NT2/D1 (cell line): ENCODE data around the gene ZNF469.

Experiments
- SUZ12 ChIP-seq: IDR thresholded peaks from 2 replicates; pipeline ENCODE4 v1.6.1; 2011; ENCODE audit not compliant: insufficient read length, insufficient read depth; ENCODE audit errors: extremely low read depth
- YY1 ChIP-seq: IDR thresholded peaks from 2 replicates; pipeline ENCODE4 v1.6.1; 2011; ENCODE audit not compliant: insufficient read length, insufficient read depth
- ZNF274 ChIP-seq: IDR thresholded peaks from 2 replicates; pipeline ENCODE4 v1.6.1; 2011; ENCODE audit warnings: mild to moderate bottlenecking, low read depth, low read length

- no peak for TF ChIP-seq YY1
- TF ChIP-seq ZNF274, result no peak
- TF ChIP-seq SUZ12, result no peak
These were observed 26.7 kb downstream of the ZNF469 start for GRCh38 chr16:88409296-88410065.
